SU-DHL-6 (cell line): ENCODE measurements around the gene ACSL3.

Source experiments
- CTCF ChIP-seq: fragments of 200-600 bp; sonication (generic); IDR thresholded peaks from one replicate; pipeline ENCODE4 v1.5.1; 2017; ENCODE audit warnings: antibody characterized with exemption, mild to moderate bottlenecking, low read length, moderate library complexity; ENCODE audit not compliant: insufficient read depth, poor library complexity, severe bottlenecking
- EZH2phosphoT487 ChIP-seq: fragments of 200-600 bp; sonication (generic), shearing (Covaris generic); conservative IDR thresholded peaks from 2 replicates; pipeline ENCODE4 v1.6.1; 2018; ENCODE audit warnings: mild to moderate bottlenecking, antibody characterized with exemption, low read length, moderate library complexity, mixed read lengths

- TF ChIP-seq CTCF: no peak
- TF ChIP-seq EZH2phosphoT487: no peak
Observed at GRCh38 chr2:222892761-222893160, 31.9 kb downstream of the ACSL3 start.
